ENCODE data around the gene EVPL. TPM values are rescaled to one million over a fixed set of nuclear protein-coding genes. Genes with fewer than 3 reads are reported as not detected.
A peak's percentile ranks its signal among the peaks of the same experiment; 100 is the strongest.

Gene EVPL
- total and polyA plus RNA-seq, 2 of the 13 experiments (the other 11 are each of a cell fraction or from before 2014, with no cell fraction given), result 2.1 to 8.2 TPM

DNA sequence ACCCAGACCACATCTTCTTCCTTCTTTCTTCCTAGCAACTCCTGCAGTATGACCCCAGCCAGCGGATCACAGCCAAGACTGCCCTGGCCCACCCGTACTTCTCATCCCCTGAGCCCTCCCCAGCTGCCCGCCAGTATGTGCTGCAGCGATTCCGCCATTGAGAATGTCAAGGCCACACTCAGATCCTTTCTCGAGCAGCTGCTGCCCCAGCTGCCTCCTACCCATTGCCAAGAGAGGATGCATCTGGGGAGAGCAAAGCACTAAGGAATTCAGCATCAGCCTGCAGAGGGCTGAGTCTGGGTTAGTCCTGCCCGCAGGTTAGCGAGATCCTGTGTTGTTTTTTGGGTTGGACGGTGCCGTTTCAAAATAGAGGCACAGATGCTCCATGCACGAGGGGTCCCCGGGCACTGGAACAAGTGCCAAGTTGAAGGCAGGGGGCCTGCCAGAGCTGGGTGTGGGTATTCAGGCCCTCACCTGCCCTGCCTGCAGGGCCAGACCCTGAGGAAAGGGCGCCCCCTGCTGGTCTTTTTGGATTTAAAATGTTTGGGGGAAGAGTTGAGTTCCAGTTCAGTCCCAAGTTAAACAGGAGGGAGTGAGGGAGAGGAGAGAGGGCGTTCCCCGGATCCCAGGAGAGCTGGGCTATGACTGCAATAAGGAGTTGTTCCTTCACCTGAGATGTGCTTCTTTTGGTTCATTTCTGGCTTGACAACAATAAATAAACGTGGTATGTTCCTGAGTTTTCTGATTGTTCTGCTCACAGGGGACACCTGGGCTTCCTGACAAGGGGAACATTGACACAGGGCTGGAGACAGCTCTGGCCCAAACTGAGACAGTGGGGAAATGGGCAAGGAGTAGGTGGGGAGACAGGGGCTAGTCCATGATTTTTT lies 21.6 kb downstream of the EVPL start (continued):
- peak; percentile 35; the same call in 1 of the 2 replicates for TF ChIP-seq RFXAP (CRISPR knock-in tag; IDR thresholded peaks at IDR 0.05; ENCODE audit: borderline replicate concordance)
- no peak for TF ChIP-seq GFI1 (CRISPR knock-in tag; IDR thresholded peaks at IDR 0.05; ENCODE audit: borderline replicate concordance)
- TF ChIP-seq, protein P1, sequence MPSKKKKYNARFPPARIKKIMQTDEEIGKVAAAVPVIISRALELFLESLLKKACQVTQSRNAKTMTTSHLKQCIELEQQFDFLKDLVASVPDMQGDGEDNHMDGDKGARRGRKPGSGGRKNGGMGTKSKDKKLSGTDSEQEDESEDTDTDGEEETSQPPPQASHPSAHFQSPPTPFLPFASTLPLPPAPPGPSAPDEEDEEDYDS (CRISPR knock-in tag; IDR thresholded peaks at IDR 0.05), result peak; percentile 26; the same call in 1 of the 2 replicates
- TF ChIP-seq HDAC1 (CRISPR knock-in tag; IDR thresholded peaks at IDR 0.05), result no peak
- TF ChIP-seq PITX1 (CRISPR knock-in tag; IDR thresholded peaks at IDR 0.05), result no peak
- no peak for TF ChIP-seq ONECUT2 (CRISPR knock-in tag; IDR thresholded peaks at IDR 0.05)
- no peak for TF ChIP-seq SYNCRIP (IDR thresholded peaks at IDR 0.05; ENCODE audit: insufficient read depth, low read depth, low read length)
- TF ChIP-seq, protein P2, sequence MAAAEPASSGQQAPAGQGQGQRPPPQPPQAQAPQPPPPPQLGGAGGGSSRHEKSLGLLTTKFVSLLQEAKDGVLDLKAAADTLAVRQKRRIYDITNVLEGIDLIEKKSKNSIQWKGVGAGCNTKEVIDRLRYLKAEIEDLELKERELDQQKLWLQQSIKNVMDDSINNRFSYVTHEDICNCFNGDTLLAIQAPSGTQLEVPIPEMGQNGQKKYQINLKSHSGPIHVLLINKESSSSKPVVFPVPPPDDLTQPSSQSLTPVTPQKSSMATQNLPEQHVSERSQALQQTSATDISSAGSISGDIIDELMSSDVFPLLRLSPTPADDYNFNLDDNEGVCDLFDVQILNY (CRISPR knock-in tag; conservative IDR thresholded peaks at IDR 0.05), result no peak
- TF ChIP-seq STAG1 (CRISPR knock-in tag; IDR thresholded peaks at IDR 0.05), result peak; percentile 98
- TF ChIP-seq JARID2 (CRISPR knock-in tag; IDR thresholded peaks at IDR 0.05; ENCODE audit: insufficient replicate concordance), result no peak
- TF ChIP-seq, protein P3, sequence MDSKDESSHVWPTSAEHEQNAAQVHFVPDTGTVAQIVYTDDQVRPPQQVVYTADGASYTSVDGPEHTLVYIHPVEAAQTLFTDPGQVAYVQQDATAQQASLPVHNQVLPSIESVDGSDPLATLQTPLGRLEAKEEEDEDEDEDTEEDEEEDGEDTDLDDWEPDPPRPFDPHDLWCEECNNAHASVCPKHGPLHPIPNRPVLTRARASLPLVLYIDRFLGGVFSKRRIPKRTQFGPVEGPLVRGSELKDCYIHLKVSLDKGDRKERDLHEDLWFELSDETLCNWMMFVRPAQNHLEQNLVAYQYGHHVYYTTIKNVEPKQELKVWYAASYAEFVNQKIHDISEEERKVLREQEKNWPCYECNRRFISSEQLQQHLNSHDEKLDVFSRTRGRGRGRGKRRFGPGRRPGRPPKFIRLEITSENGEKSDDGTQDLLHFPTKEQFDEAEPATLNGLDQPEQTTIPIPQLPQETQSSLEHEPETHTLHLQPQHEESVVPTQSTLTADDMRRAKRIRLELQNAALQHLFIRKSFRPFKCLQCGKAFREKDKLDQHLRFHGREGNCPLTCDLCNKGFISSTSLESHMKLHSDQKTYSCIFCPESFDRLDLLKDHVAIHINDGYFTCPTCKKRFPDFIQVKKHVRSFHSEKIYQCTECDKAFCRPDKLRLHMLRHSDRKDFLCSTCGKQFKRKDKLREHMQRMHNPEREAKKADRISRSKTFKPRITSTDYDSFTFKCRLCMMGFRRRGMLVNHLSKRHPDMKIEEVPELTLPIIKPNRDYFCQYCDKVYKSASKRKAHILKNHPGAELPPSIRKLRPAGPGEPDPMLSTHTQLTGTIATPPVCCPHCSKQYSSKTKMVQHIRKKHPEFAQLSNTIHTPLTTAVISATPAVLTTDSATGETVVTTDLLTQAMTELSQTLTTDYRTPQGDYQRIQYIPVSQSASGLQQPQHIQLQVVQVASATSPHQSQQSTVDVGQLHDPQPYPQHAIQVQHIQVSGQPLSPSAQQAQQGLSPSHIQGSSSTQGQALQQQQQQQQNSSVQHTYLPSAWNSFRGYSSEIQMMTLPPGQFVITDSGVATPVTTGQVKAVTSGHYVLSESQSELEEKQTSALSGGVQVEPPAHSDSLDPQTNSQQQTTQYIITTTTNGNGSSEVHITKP (CRISPR knock-in tag; IDR thresholded peaks at IDR 0.05; ENCODE audit: low read depth), result no peak
- TF ChIP-seq, protein P4, sequence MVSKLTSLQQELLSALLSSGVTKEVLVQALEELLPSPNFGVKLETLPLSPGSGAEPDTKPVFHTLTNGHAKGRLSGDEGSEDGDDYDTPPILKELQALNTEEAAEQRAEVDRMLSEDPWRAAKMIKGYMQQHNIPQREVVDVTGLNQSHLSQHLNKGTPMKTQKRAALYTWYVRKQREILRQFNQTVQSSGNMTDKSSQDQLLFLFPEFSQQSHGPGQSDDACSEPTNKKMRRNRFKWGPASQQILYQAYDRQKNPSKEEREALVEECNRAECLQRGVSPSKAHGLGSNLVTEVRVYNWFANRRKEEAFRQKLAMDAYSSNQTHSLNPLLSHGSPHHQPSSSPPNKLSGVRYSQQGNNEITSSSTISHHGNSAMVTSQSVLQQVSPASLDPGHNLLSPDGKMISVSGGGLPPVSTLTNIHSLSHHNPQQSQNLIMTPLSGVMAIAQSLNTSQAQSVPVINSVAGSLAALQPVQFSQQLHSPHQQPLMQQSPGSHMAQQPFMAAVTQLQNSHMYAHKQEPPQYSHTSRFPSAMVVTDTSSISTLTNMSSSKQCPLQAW (CRISPR knock-in tag; IDR thresholded peaks at IDR 0.05), result peak; percentile 73; the same call in 1 of the 2 replicates
- no peak for TF ChIP-seq RELA (CRISPR knock-in tag; IDR thresholded peaks at IDR 0.05)
- peak; percentile 19; the same call in 1 of the 2 replicates for TF ChIP-seq ZNF556 (CRISPR knock-in tag; IDR thresholded peaks at IDR 0.05; ENCODE audit: borderline replicate concordance)
- TF ChIP-seq, protein P5, sequence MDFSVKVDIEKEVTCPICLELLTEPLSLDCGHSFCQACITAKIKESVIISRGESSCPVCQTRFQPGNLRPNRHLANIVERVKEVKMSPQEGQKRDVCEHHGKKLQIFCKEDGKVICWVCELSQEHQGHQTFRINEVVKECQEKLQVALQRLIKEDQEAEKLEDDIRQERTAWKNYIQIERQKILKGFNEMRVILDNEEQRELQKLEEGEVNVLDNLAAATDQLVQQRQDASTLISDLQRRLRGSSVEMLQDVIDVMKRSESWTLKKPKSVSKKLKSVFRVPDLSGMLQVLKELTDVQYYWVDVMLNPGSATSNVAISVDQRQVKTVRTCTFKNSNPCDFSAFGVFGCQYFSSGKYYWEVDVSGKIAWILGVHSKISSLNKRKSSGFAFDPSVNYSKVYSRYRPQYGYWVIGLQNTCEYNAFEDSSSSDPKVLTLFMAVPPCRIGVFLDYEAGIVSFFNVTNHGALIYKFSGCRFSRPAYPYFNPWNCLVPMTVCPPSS (IDR thresholded peaks at IDR 0.05), result no peak

Measured in HepG2 (cell line).